Smooth muscle cell (in vitro differentiated cells): Measurements from ENCODE around the gene MCTP2. TPM values are rescaled to one million over a fixed set of nuclear protein-coding genes. Genes with fewer than 3 reads are reported as not detected.

Experiments used
- DNase-seq: peaks from one replicate; lab custom pipeline; 2025; ENCODE audit not compliant: unreplicated experiment; lab: John Stamatoyannopoulos, UW
- H2AFZ ChIP-seq: fragments of 200-600 bp; sonication (generic); 2 replicates; pipeline ENCODE4 v1.6.0; 2016; ENCODE audit warnings: antibody characterized with exemption, low read depth, mild to moderate bottlenecking
- H3F3A ChIP-seq: fragments of 200-600 bp; sonication (generic); 2 replicates; pipeline ENCODE4 v1.6.0; 2017; ENCODE audit warnings: antibody characterized with exemption, low read depth
- H3K27ac ChIP-seq: fragments of 200-600 bp; sonication (generic); 2 replicates; pipeline ENCODE4 v1.5.1; 2016; ENCODE audit warnings: low read depth, mild to moderate bottlenecking
- H3K27me3 ChIP-seq: fragments of 200-600 bp; sonication (generic); 2 replicates; pipeline ENCODE4 v1.6.1; 2016; ENCODE audit warnings: low read depth, mild to moderate bottlenecking
- H3K36me3 ChIP-seq: fragments of 200-600 bp; sonication (generic); 2 replicates; pipeline ENCODE4 v1.5.1; 2016; ENCODE audit warnings: low read depth
- H3K4me1 ChIP-seq: fragments of 200-600 bp; sonication (generic); 2 replicates; pipeline ENCODE4 v1.5.1; 2016; ENCODE audit warnings: low read depth
- H3K4me2 ChIP-seq: fragments of 200-600 bp; sonication (generic); 2 replicates; pipeline ENCODE4 v1.6.0; 2016; ENCODE audit warnings: mild to moderate bottlenecking
- H3K4me3 ChIP-seq: fragments of 200-600 bp; sonication (generic); 2 replicates; pipeline ENCODE4 v1.5.1; 2016; ENCODE audit warnings: mild to moderate bottlenecking
- H3K79me2 ChIP-seq: fragments of 200-600 bp; sonication (generic); 2 replicates; pipeline ENCODE4 v1.6.0; 2016; ENCODE audit warnings: low read depth, mild to moderate bottlenecking
- H3K9ac ChIP-seq: fragments of 200-600 bp; sonication (generic); 2 replicates; pipeline ENCODE4 v1.6.0; 2016; ENCODE audit warnings: low read depth
- H3K9me3 ChIP-seq: fragments of 200-600 bp; sonication (generic); replicated peaks from 2 replicates; pipeline ENCODE4 v1.5.1; 2016; ENCODE audit warnings: low read depth
- H4K20me1 ChIP-seq: fragments of 200-600 bp; sonication (generic); 2 replicates; pipeline ENCODE4 v1.6.0; 2016; ENCODE audit warnings: low read depth
- WGBS: methylation state at CpG from one replicate; pipeline ENCODE4 v1.1.7; 2016; ENCODE audit warnings: low lambda C conversion rate; 5-methylcytosine and 5-hydroxymethylcytosine counted together
- polyA plus RNA-seq: library from polyadenylated mRNA; unstranded; fragments of >200 nt; fragmentation: Nextera tagmentation; extraction: Ambion mirVana; gene quantifications from 2 replicates; pipeline ENCODE4 v1.2.1, GENCODE V29; 2016
- total RNA-seq: library from RNA; depleted of rRNA; stranded (reverse); fragments of >200 nt; gene quantifications from 2 replicates; pipeline ENCODE4 v1.2.3, GENCODE V29; 2014
- TF ChIP-seq, protein P1 (sequence below): fragments of 200-600 bp; sonication (generic); IDR thresholded peaks from 2 replicates; pipeline ENCODE4 v1.5.1; 2017; ENCODE audit warnings: borderline replicate concordance, mild to moderate bottlenecking, antibody characterized with exemption; ENCODE audit not compliant: insufficient read depth, poor library complexity, severe bottlenecking

The MCTP2 gene
- total and polyA plus RNA-seq, 2 experiments from 2014 or later: 12.1 to 32.1 TPM

DNA sequence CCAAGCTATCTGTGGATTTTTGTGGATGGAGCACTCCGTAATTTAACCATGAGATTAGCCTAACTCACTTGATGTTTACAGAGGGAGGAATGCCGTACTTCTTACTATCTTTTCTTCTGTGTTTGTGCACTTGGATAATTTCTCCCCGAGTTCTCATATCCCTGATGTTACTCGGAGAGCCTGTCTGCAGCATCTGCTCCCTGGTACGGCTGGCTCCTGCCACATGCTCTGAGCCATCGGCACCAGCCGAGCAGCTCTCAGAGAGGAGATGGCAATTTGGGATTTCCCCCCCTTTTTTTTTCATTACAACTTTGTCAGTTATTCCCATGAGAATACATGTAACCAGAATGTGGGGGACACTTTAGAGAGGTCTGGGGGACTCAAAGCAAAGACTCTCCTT lies 155.0 kb downstream of the MCTP2 start:
- no peaks in the 10 kb centered on the region for H3K36me3 ChIP-seq
- H3K9me3 ChIP-seq: no peaks in the 10 kb centered on the region
- no peaks in the 10 kb centered on the region for H3F3A ChIP-seq
- H3K27me3 ChIP-seq: no peaks in the 10 kb centered on the region
- H3K4me3 ChIP-seq: no peak overlapping the region
- no peak overlapping the region for H2AFZ ChIP-seq
- no peaks in the 10 kb centered on the region for H3K4me1 ChIP-seq
- no peaks in the 10 kb centered on the region for H3K79me2 ChIP-seq
- H3K4me2 ChIP-seq: no peak overlapping the region
- 81% methylated on average over 7 of the region's 7 CpGs for WGBS
- no peaks in the 10 kb centered on the region for H4K20me1 ChIP-seq
- no peak for DNase-seq
- TF ChIP-seq, protein P1, sequence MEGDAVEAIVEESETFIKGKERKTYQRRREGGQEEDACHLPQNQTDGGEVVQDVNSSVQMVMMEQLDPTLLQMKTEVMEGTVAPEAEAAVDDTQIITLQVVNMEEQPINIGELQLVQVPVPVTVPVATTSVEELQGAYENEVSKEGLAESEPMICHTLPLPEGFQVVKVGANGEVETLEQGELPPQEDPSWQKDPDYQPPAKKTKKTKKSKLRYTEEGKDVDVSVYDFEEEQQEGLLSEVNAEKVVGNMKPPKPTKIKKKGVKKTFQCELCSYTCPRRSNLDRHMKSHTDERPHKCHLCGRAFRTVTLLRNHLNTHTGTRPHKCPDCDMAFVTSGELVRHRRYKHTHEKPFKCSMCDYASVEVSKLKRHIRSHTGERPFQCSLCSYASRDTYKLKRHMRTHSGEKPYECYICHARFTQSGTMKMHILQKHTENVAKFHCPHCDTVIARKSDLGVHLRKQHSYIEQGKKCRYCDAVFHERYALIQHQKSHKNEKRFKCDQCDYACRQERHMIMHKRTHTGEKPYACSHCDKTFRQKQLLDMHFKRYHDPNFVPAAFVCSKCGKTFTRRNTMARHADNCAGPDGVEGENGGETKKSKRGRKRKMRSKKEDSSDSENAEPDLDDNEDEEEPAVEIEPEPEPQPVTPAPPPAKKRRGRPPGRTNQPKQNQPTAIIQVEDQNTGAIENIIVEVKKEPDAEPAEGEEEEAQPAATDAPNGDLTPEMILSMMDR: no peak
- H3K27ac ChIP-seq: no peak overlapping the region
- H3K9ac ChIP-seq: no peak overlapping the region

GRCh38 chr15:94387442-94387841 lies 156.1 kb downstream of the MCTP2 start:
- Histone ChIP-seq H3K4me1 (no peaks in the 10 kb centered on the region), H3F3A (no peaks in the 10 kb centered on the region), H3K36me3 (no peaks in the 10 kb centered on the region), H3K79me2 (no peaks in the 10 kb centered on the region), H3K9ac (no peak overlapping the region), H3K27ac (no peak overlapping the region), H2AFZ (no peak overlapping the region), H3K27me3 (no peaks in the 10 kb centered on the region), H3K9me3 (no peaks in the 10 kb centered on the region), H3K4me3 (no peak overlapping the region), H4K20me1 (no peaks in the 10 kb centered on the region), H3K4me2 (no peak overlapping the region)
- WGBS: 84% methylated on average over 2 of the region's 2 CpGs
- TF ChIP-seq, protein P1: no peak
- DNase-seq: no peak

GRCh38 chr15:94387849-94388441 lies 156.6 kb downstream of the MCTP2 start:
- H3K4me1 ChIP-seq: no peaks in the 10 kb centered on the region
- WGBS: 81% methylated on average over 7 of the region's 7 CpGs
- no peaks in the 10 kb centered on the region for H3K27me3 ChIP-seq
- DNase-seq: no peak
- H4K20me1 ChIP-seq: no peaks in the 10 kb centered on the region
- TF ChIP-seq, protein P1: no peak
- no peak overlapping the region for H3K27ac ChIP-seq
- no peak overlapping the region for H3K9ac ChIP-seq
- no peaks in the 10 kb centered on the region for H3K9me3 ChIP-seq
- no peaks in the 10 kb centered on the region for H3F3A ChIP-seq
- no peak overlapping the region for H3K4me2 ChIP-seq
- H2AFZ ChIP-seq: no peak overlapping the region
- no peak overlapping the region for H3K4me3 ChIP-seq
- H3K79me2 ChIP-seq: no peaks in the 10 kb centered on the region
- no peaks in the 10 kb centered on the region for H3K36me3 ChIP-seq

GRCh38 chr15:94395640-94396039 lies 164.3 kb downstream of the MCTP2 start:
- TF ChIP-seq, protein P1: no peak
- no peaks in the 10 kb centered on the region for H3K9me3 ChIP-seq
- no peaks in the 10 kb centered on the region for H3K36me3 ChIP-seq
- no peaks in the 10 kb centered on the region for H3F3A ChIP-seq
- no peaks in the 10 kb centered on the region for H3K79me2 ChIP-seq
- no peak overlapping the region for H3K27ac ChIP-seq
- H4K20me1 ChIP-seq: no peaks in the 10 kb centered on the region
- H3K9ac ChIP-seq: no peak overlapping the region
- DNase-seq: no peak
- WGBS: 65% methylated on average over 1 of the region's 1 CpG
- H3K4me1 ChIP-seq: no peaks in the 10 kb centered on the region
- H3K27me3 ChIP-seq: no peaks in the 10 kb centered on the region
- no peak overlapping the region for H2AFZ ChIP-seq
- no peak overlapping the region for H3K4me3 ChIP-seq
- no peak overlapping the region for H3K4me2 ChIP-seq
